GM21619 (cell line): ENCODE data around the gene NRM.

Experiments used
- ATAC-seq: cut with Tn5 transposase; IDR thresholded peaks from one replicate; pipeline ENCODE4 v1.9.1; 2021; ENCODE audit not compliant: unreplicated experiment

NRM gene

GRCh38 chr6:30689985-30690384 lies 799 bp downstream of the NRM start:
- ATAC-seq = no peak

- ATAC-seq = no peak
Observed at GRCh38 chr6:30689022-30689865, 1.5 kb downstream of the NRM start.

GRCh38 chr6:30688569-30688968 lies 2.2 kb downstream of the NRM start:
- no peak for ATAC-seq

DNA sequence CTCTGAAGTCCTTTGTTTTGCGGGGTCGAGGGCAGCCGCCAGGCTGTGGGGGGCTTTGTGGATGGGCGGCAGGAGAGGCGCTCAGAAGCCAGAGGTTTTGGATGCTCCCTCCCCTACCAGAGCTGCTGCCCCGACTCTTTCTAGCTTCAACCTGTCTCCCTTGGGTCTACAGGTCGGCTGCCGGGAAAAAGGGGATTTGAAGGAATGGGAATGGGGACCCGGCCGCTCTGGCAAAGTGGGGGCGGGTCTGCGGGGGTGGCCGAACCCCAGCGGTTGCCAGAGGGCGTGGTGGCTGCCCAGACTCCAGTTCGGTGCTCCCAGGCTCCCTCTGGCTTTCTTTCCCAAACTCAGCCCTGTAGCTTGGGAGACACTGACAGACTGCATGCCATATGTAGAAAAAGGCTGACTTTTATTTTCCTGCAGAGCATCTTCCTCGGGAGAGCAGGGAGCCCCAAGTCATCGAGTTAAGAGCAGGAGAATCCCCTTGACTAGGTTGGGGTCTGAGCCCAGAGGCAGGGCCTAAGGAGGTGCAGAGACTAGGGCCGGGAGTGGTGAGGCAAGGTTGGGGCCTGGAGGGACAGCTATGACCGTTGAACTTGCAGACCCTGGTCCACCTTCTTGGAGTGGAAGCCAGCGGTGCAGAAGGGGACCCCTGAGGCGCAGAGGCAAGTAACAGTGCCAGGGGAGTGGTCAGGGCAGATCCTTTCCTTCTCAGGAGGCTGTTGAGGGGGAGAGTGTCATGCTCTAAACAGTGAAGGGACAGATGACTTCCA lies 2.9 kb downstream of the NRM start:
- ATAC-seq = no peak

DNA sequence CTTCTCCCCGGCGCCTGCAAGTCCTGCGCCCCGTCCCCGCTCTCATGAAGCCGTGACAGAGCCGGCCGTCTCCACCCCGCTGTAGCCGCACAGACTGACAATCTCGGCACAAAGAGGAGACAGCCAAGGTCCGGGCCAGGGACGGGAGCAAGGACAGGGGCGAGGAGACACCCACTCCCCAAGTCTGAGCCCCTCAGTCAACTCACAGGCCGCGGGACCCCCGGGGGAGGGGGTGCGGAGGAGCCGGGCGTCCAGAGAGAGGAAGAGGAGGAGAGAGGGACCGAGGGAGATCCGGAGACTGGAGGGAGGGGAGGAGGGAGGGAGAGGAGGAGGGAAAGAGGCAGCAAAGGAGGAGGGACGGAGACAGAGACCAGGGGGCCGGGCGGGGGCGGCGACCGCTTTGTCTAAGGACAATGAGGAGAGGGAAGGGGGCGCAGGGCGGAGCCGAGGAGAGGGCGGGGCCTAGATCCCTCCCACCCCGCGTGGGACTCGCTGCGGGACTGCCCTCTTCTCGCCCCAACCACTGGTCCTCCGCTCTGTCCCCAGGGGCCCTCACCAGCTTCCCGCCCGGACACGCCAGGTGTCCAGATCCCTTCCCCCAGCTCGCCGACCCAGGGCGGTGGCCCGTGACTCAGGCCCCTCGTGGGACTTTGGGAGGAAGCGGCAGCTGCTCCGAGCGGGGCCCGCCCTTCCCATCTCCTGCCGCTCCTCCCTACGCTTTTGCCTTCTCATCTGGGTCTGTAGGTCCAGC lies 3.7 kb downstream of the NRM start:
- ATAC-seq = peak; percentile 43

- ATAC-seq = no peak
Observed at GRCh38 chr6:30686009-30686907, 4.5 kb downstream of the NRM start, which contains the start of gene PPP1R18. TSS of gene PPP1R18 (minus strand) at chr6:30686645. CDS start at chr6:30686018, 627 bp downstream.

DNA sequence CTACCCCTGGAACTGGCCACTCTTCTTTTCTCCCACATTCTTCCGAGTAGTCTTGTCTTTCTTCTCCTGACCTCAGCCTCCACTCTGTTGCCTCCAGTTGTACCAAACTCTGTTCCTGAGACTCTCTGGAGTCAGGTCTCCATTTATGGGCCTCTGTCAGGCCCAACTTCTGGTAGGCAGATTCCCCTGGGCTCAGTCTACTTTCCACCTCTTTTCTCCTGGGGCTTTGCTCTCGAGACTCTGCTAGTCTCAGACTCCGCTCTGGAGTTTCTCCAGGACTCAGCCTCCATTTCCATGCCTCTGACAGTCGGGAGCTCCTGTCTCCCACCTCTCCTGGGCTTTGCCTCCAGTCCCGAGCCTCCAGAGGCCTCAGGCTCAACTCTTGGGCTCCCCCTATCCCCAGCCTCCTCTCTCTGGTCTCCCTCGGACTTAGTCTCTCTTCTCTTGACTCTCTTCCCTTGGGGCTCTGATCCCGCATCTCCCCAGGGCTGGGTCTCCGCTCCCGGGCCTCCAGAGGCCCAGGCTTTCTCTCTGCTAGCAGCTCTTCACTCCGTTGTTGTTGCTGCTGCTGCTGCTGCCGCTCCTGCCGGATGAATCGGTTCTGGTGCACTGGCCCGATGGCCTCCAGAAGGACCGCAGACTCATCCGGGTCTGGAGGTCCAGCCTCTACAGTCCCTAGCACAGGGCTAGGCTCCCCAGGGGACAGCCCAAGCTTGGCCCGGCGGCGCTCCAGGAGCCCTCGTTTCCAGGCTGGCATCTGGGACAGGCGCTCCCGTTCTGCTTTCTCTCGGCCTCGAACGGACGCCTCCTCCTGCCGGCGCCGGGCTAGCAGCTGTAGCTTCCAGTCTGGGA lies 5.4 kb downstream of the NRM start:
- no peak for ATAC-seq

GRCh38 chr6:30684386-30685156 lies 6.2 kb downstream of the NRM start:
- no peak for ATAC-seq

GRCh38 chr6:30683980-30684338 lies 6.8 kb downstream of the NRM start:
- no peak for ATAC-seq

GRCh38 chr6:30683183-30683979 lies 7.4 kb downstream of the NRM start:
- no peak for ATAC-seq

DNA sequence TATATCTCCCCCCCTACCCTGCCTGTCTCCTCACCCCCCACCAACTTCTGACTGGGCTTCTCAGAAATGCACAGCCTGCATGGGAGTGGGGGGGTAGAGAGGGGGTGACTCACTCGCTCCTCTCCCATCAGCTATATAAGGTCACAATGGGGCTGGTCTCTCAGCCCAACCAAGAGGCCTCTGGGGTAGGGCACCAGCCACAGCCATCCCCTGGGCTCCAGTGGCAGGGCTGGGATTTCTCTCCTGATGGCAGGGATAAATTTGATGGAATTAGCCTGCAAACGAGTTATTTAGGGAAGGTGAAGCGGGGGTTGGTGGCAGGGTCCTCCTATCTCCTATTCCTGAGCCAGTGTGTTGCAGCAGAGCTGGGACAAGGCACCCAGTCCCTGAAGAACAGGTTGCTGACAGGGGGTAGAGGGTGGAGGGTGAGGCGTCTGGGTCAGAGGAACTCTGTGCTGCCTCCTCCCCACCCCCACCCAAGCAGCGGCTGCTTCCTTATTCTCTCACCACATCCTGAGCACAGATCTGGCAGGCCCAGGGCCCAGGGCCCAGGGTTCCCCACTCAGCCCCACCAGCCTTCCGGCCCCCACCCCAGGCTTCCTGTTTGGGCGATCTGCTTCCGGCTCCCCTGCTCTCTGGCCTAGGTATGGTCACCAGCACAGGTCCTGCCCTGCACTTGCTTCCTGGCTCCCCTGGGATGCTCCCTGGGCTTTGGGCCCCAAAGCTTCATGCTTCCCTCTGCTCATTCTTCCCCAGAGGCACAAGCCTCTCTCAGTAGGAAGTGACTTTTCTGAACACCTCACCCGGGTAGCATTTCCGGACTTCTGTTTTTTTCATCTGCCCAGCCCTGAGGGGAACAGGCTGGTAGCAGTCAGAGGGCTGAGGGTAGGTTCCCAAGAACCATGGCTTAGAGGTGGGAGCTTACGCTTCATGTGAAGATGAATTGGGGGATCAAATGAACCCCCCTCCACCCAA lies 8.4 kb downstream of the NRM start:
- ATAC-seq = peak; percentile 37

DNA sequence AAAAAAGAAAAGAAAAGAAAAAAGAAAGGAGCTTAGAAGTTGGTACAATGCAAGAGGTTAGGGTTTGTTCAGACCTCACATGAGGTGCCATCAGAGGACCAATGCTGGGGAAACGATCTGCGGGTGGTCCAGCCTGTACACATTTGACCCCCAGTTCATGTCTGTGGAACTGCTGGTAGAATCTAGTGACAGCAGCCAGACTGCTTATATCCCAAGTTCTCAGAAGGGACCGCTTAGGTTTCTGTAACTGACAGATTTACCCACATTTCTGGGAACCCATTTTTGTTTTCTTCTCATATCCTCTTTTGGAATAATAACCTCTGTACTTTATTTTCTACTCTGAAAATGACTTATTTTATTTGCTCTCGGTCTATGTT lies 9.0 kb downstream of the NRM start:
- no peak for ATAC-seq

DNA sequence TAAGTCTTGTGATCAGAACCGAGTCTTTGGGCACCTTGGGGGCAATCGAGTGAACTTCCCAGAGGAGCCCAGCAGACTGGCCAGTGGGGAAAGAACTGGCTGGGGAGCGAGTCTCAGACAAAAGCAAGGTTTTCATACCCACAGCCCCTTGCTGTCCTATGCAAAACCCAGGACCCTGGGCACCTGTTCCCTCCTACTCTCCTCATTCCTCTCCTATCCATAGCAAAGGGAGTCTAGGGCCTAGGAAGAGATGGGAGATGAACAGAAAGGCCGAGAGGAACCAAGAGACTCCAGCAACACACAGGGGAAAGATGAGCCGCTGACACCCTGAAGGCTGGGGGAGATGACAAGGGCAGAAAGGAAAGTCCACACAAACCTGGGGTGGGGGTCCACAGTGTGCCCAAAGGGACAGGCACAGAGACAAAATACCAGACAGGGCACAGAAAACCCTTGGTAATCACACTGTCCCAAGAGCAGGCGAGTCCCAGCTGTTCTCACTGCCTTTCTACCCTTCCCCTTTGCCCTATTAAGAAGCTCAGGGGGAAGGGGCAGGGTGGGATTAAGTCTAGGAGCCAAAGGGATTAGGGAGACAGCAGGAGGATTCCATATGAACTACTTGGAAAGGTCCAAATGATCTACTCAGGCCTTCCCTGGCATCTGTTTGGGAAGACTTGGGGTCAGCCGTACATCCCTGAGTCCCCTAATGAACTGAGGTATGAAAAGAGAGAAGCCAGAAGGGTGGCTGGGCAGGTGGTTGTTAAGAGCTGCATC lies 10.8 kb downstream of the NRM start:
- ATAC-seq = no peak

- ATAC-seq = no peak
Observed at GRCh38 chr6:30678964-30679726, 11.6 kb downstream of the NRM start.

DNA sequence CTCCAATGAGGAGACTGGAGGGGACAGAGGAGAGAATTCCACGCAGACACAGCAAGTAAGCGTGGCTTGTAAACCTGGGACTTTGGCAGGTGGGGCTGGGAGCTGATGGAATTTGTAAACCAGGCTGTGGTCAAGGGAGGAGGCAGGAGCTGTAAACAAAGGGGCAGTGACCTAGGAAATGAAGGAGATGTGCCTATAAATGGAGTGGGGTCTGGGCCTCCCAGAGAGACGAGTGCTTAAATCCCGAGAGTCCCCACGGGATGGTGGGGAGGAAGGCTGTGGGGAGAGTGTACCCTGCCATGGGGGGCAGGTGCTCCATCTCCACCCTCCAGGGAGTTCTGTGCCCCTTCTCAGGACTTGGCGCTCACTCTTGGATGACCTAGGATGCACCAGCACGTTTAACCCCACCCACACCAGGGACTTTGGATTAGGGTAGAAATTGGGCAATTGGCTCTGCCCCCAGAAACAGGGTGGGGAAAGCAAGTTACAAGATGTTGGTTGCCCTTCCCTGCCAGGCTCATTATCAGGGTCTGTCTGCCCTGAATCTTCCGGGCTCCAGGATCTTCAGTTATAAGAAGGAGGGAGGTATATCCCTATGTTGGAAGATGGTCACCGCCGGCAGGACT lies 14.0 kb downstream of the NRM start:
- no peak for ATAC-seq
